ENCODE data around the gene MTAP. TPM values are rescaled to one million over a fixed set of nuclear protein-coding genes. Genes with fewer than 3 reads are reported as not detected.
A peak's percentile ranks its signal among the peaks of the same experiment; 100 is the strongest.

Gene MTAP
- total RNA-seq, 1 experiment from 2014 or later: 102 TPM

GRCh38 chr9:21812946-21813568 lies 10.6 kb downstream of the MTAP start:
- Mint-ChIP-seq H3K9me3 (peaks cover 0 to 3% of the 10 kb centered on the region in 2 experiments; a peak in 1 of 5 replicates), H3K27me3 (ENCODE audit: low read depth) (no peaks in the 10 kb centered on the region), H3K4me3 (no peak overlapping the region), H3K27ac (no peak overlapping the region), H3K36me3 (ENCODE audit: insufficient read depth in 1 of 3, low read depth in 3 of 3) (peaks cover 48 to 79% (median 54%) of the 10 kb centered on the region in 3 experiments), H3K4me1 (peaks cover 0 to 2% of the 10 kb centered on the region in 2 experiments; a peak in 2 of 4 replicates)
- Histone ChIP-seq H4K91ac (ENCODE audit: insufficient read length, low read depth, low read length) (no peak overlapping the region), H3K4me2 (ENCODE audit: insufficient read depth, insufficient read length, low read length) (no peak overlapping the region), H3K27ac (ENCODE audit: insufficient read length, low read depth, low read length) (no peak overlapping the region), H3K4me1 (ENCODE audit: insufficient read depth, low read length) (no peaks in the 10 kb centered on the region), H3K56ac (ENCODE audit: insufficient read length, low read depth, low read length) (no peak overlapping the region), H3K23me2 (ENCODE audit: insufficient read length, low read depth, low read length, poor library complexity, severe bottlenecking) (no peaks in the 10 kb centered on the region), H2AK5ac (ENCODE audit: insufficient read length, low read length) (no peak overlapping the region), H3K27me3 (ENCODE audit: insufficient read depth, low read length) (no peaks in the 10 kb centered on the region; the same call in 1 of the 2 replicates), H3K79me2 (ENCODE audit: insufficient read depth, low read length) (peaks cover 25% of the 10 kb centered on the region; the same call in 1 of the 2 replicates), H2AFZ (ENCODE audit: low read length) (no peak overlapping the region), H3K9me3 (ENCODE audit: control insufficient read depth, low read depth, low read length) (no peaks in the 10 kb centered on the region), H4K5ac (ENCODE audit: insufficient read length, low read depth, low read length) (no peak overlapping the region), H2BK15ac (ENCODE audit: low read depth, low read length) (no peak overlapping the region), H3T11ph (ENCODE audit: low read length) (no peak overlapping the region), H3K14ac (ENCODE audit: insufficient read depth, low read length) (no peak overlapping the region), H4K8ac (replicated peaks; ENCODE audit: insufficient read length, low read depth, low read length) (no peak overlapping the region), H3K18ac (ENCODE audit: insufficient read length, low read depth, low read length) (no peak overlapping the region), H3K4ac (ENCODE audit: low read depth, low read length) (no peak overlapping the region), H2BK12ac (ENCODE audit: insufficient read length, low read depth, low read length) (no peak overlapping the region), H3K79me1 (ENCODE audit: insufficient read depth, low read depth, low read length, poor library complexity, severe bottlenecking) (peaks cover 7% of the 10 kb centered on the region), H2BK120ac (ENCODE audit: low read depth, low read length, poor library complexity, severe bottlenecking) (no peak overlapping the region), H2BK5ac (ENCODE audit: insufficient read length, low read length) (no peak overlapping the region), H3K9ac (ENCODE audit: extremely low read depth, insufficient read length, low read length) (no peak overlapping the region), H4K20me1 (ENCODE audit: control insufficient read depth, insufficient read depth, insufficient read length) (peaks cover 2% of the 10 kb centered on the region), H3K23ac (ENCODE audit: insufficient read length, low read depth, low read length) (no peak overlapping the region), H2BK20ac (ENCODE audit: low read depth, low read length, poor library complexity, severe bottlenecking) (no peak overlapping the region)
- peak; percentile 93 for TF ChIP-seq CTCF (conservative IDR thresholded peaks at IDR 0.05)
- no CpG with 5 or more reads among the region's 5 CpGs for WGBS (ENCODE audit: extremely low coverage, insufficient read length, low lambda C conversion rate)
- peak; percentile 75 for DNase-seq

All from H9 (cell line).